Cerebellar cortex (tissue), 1 donor: ENCODE measurements around the gene OR6S1.
"Not testable (repeated sequence)": the region's sequence is repeated elsewhere in the genome, so short reads cannot be mapped to it uniquely, and the experiment has no call there.

Experiments used
- DNase-seq: peaks from one replicate; pipeline ENCODE4 v3.0.0-alpha.2; 2015; ENCODE audit warnings: low spot score

The OR6S1 gene

DNA sequence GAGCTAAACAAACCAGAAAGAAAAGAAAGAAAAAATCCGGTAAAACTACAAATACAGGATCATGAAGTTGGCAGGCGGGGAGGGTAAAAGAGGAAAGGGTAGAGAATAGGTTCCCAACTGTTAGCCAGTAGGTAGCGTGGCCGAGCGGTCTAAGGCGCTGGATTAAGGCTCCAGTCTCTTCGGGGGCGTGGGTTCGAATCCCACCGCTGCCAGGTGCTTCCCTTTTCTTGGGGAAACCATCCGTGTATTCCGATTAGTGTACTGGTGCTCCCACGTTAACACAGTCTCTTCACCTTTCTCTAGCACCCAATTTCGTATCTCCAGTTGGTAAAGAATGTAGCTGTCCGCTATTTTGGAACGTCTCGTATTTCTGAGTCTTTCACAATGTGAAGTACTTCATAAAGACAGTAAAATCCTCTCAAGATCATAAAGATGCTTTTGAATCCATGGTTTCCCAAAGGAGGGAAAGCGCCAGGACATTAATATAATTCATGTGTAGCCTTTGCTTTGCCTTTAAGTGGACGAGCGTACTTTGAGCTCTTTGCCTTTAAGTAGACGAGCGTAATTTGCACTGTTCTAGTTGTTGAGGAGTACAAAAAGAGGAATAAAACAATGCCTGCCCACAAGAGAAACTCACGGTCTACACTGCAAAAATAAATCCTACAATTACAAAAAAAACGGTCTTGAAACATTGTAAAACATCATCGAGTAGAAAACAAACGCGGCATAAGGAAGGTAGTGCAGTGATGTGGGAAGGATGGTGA, 31.3 kb downstream of the OR6S1 start:
- peak; percentile 90 for DNase-seq

DNA sequence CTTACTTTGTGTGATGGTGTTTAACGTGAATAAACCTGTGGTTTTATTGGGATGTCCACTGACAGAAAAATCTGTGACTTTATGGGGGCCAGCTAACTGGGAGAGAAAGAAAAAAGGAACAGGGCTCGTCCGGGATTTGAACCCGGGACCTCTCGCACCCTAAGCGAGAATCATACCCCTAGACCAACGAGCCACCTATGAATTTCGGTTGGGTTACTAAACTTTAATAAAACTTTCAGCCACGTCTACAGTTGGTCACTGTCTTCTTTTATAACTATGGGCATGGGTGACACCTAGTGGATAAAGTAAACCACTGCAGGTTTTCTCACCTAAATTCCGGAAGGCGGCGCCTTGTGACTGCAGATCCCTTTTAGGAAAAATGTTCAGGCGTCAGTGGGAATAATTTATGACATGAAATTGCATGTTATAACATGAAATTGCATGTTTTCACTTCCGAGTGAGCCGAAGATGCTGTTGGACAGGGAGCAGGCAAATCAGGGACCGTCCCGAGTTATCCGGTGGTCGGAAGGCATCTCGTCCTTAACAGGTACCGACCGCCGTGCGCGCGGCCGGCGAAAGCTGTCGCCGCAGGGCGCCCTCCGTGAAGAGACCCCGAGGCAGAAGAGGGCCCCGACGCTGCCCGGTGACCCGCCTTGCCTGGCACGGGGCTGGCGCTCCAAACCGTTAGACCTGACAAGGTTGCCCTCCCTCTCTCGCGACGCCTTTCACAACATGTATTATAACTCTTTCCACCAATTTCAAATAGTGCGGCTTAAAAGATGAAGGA, 32.1 kb downstream of the OR6S1 start:
- peak; percentile 93 for DNase-seq

DNA sequence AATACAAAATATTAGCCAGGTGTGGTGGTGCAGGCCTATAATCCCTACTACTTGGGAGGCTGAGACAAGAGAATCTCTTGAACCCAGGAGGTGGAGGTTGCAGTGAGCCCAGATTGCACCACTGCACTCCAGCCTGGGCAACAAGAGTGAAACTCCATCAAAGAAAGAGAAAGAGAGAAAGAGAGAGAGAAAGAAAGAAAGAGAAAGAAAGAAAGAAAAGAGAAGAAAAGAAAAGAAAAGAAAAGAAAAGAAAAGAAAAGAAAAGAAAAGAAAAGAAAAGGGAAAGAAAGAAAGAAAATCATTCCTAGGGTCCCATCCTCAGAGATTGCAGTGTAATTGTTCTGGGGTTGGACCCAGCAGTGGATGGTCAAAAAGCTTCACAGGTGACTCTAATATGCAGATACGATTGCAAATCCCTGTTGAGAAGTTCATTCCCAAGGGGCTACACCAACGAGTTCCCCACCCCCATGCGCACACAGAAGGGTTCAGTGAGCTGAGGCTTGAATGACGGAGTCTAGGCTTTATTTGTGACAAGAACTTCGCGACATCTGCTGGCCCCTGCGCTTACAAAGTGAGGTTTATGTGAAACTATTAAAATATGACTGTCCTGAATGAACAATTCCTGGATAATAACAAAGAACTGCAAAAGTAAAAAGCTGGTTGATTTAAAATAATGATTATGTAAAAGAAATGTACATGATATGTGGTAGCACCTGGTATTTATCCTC, 32.9 kb downstream of the OR6S1 start:
- DNase-seq: no peak

DNA sequence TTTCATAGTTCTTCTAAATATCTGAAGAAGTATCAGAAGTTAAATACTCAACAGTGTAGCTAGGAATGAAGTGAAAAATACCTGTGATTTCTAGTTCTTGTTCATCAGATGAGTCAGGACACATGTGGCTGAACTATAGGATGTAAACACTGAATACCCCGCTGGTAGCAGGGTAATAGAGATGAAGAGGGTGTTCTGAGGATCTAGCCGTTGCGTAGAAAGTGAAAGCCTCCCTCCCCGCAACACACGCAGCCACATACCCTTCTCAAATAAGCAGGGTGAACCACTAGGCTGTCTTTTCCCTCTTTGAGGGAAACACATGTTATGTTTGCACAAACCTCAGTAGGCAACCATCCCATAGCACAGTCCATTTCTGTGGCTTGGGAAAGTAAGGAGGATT, 33.9 kb downstream of the OR6S1 start:
- DNase-seq: no peak

DNA sequence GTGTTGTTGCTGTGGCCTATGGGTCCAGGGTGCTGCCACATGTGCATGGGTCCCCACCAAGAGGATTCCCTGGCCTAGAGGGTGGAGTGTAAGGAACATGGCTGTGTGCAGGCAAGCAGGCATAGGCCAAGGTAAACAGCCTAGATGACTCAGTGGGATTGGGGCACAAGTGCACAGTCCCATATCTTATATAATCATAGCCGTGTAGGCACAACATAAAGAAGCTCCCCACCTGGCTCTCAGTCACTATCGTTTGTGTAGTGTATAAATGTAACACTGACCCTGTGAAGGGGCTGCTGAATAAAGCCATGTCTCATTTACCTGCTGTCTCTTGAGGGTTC, 34.6 kb downstream of the OR6S1 start:
- DNase-seq: no peak

DNA sequence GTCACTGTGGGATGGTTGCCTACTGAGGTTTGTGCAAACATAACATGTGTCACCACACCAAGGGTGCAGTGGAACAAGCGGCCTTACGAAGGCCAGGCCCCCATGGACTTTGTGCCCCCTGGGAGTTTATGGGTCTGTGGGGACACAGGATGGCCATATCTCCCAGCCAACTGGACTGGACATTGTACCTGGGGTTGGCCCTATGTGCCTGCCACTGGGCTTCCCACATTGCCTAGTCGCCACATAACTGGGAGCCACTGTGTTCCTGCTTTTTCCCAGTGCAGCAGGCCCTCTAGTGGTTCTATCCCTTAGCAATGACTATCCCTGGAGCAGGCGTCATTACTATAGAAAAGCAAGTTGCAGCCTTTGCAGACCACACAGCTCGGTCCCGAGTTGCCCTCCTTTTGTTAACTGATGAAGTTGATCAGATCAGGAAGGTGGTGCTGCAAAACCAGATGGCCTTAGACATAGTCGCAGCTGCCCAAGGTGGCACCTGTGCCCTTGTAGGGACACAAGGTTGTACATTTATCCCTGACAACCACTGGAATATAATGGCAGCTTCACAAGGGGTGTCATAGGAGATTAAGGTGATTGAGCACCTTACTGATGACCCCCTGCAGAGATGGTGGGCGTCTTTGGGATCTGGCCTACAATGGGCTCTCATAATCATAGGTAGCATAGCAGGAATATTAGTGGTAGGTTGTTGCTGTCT, 35.1 kb downstream of the OR6S1 start:
- peak; percentile 52 for DNase-seq

DNA sequence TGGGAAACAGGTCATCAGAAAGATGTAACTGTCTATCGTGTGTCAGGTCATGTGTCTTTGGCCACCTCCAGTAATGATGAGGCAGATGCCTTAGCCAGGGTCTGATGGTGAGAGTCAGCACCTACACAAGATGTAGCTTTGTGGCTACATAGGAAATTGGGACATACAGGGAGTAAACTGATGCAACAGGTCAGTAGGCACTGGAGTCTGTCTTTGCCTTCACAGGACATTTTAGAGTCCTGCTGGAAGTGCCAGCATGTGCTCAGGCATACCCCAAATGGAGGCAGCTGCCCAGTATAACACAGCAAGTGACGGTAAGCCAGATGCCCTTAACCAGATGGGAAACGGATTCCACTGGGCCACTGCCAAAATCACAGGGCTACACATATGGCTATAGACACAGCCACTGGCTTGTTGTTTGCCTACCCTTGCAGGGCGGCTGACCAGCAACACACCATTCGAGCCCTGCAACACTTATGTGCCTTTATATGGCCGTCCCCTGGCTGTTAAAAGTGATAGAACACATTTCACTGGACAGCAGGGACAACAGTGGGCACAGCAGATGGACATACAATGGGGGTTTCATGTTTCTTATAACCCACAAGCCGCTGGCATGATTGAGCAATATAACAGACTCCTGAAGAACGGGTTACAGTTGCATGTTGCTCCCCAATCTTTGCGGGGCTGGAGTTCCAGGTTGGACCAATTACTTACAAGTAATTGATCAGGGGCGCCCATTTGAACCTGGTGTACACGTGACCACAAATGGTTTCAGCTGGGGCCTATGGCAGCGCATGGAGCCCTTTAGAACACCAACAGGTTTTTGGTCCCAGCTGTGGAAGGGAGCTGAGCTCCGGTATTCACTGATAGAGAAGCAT, 37.4 kb downstream of the OR6S1 start:
- no peak for DNase-seq

DNA sequence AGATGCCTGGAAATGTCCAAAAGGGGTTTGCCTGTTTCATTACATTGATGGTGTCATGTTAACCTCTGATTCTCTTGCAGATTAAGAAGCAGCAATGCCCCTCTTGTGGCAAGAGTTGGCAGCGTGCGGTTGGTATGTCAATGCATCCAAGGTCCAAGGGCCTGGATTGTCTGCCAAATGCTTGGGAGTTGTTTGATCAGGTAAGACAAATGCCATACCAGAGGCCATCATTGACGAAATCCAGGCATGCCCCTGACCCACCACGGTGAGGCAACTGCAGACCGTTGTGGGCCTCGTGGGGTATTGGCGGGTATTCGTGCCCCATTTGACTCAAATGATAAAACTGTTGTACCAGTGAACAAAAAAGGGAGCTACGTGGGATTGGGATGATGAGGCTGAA, 38.9 kb downstream of the OR6S1 start:
- no peak for DNase-seq

DNA sequence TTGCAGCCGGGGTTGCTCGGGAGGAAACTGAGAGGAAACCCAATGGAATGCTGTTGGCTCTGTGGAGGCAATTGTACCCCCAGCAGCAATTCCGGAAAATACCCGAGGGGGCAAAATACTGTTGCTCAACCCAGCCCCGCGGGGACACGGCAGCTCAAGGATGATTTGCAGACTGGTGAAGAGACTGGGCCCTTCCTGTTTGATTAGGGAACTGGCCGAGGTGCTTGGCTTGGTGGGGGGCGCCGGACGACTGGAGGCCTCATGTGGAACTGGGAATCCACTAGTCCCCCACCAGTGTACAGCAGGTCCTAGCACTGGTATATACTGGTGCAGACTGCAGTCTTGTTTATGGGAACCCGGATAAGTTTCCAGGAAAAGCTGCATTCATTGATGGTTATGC, 40.0 kb downstream of the OR6S1 start:
- no peak for DNase-seq

DNA sequence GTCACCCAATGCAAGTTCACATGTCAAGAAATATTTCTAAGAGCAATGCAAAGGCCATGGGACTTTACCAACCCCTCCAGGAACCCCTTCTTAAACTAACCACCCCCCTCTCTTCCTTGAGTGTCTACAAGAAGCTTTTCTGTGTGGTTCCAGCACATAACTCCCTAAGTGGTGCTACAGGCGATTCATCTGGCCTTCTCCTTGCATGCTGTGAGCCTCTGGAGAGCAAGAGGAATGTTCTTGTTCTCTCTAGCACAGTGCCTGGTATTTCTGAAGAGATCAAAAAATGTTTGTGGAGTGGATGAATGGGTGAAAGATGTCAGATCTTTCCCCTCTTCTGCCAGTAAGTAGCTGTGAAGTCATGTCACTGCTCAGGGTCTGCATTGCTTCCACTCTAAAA, 44.4 kb downstream of the OR6S1 start:
- DNase-seq: no peak

DNA sequence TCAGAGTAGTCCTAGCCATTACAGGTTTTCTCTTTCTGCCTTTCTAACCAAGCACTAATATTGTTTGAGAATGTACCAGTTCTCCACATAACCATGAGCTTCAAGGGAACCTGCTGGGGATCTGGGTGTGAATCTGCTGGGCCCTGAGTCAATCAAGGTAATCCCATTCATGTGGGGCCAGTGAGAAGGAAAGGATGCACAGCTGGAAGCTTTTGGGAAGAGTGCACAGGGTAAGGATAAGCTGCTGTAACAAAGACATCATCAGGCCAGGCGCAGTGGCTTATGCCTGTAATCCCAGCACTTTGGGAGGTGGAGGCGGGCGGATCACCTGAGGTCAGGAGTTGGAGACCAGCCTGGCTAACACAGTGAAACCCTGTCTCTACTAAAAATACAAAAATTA, 45.8 kb downstream of the OR6S1 start:
- not testable (repeated sequence) for DNase-seq

DNA sequence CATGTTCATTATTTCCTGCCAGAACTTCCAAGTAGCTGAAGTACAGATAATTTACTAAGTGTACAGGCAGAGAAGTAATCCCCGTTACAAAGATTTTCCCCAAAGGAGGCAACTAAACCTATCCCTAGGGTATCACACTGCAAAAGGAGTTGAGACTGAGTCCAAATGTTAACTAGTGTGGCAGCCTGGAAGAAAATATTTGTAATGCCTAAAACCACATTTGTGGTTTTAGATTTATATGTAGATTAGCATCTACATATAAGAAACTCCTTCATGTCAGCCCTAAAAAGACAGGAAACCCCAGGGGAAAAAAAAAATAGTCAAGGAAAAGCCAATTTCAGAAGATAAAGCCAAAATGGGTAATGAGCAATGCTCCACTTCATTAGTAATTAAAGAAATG, 48.9 kb downstream of the OR6S1 start:
- DNase-seq: no peak

DNA sequence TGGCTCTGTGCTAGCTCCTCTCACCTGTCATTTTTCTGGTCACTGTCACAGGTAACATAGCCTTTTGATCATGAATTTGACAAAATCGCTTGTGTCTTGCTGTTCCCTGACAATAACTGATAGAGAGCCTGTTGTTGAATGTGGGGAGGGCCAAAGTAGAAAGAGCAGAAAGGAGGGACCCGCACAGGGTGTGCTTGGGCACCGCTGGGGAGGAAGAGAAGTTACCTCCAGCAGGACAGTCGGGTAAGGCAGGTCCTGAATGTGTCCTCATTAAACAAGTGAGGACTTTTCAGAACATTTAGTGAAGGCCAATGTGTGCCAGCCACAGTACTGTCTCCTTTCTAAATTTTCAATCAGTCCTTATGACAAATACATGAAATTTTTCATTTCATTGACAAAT, 50.3 kb downstream of the OR6S1 start, which contains the start of gene RNASE12:
Gene RNASE12 (minus strand): TSS at position 142 of the 400 bp plus-strand sequence. CDS start 653 bp downstream, outside the sequence.
- DNase-seq: no peak
